Esophagus squamous epithelium (tissue), 5 donors: ENCODE results near the gene XRCC3. TPM values are rescaled to one million over a fixed set of nuclear protein-coding genes. Genes with fewer than 3 reads are reported as not detected.

Experiments used
- DNase-seq: peaks from one replicate; lab custom pipeline; 2025; lab: John Stamatoyannopoulos, UW
- H3K27ac ChIP-seq, 4 donors: fragments of 200-600 bp; sonication (generic); one replicate each; pipeline ENCODE4 v1.5.1; 2016 to 2019; ENCODE audit warnings: mild to moderate bottlenecking in 1 of 4
- H3K27me3 ChIP-seq, 4 donors: fragments of 200-600 bp; sonication (generic); 1 replicate in 3 of 4; 2 replicates in 1 of 4; pipeline versions ENCODE4 v1.5.1 to v1.6.0; 2017 to 2021; ENCODE audit warnings: antibody characterized with exemption in 1 of 4
- H3K36me3 ChIP-seq, 3 donors: fragments of 200-600 bp; sonication (generic); one replicate each; pipeline ENCODE4 v1.5.1; 2016 to 2019
- H3K4me1 ChIP-seq, 3 donors: fragments of 200-600 bp; sonication (generic); one replicate each; pipeline ENCODE4 v1.5.1; 2017 to 2019
- H3K4me3 ChIP-seq, 4 donors: fragments of 200-600 bp; sonication (generic); 1 replicate in 3 of 4; 2 replicates in 1 of 4; pipeline ENCODE4 v1.5.1; 2016 to 2019; ENCODE audit warnings: mild to moderate bottlenecking in 2 of 4, moderate library complexity in 1 of 4
- H3K9me3 ChIP-seq, 3 donors: fragments of 200-600 bp; sonication (generic); one replicate each; pipeline ENCODE4 v1.5.1; 2016 to 2019
- POLR2A ChIP-seq, 4 donors: fragments of 450-650 bp; IDR thresholded peaks; one replicate each; pipeline ENCODE4 v1.6.1; 2017; ENCODE audit warnings: antibody characterized with exemption in 4 of 4, mild to moderate bottlenecking in 4 of 4, moderate library complexity in 3 of 4
- WGBS, 2 donors: methylation state at CpG; one replicate each; pipeline ENCODE4 v1.1.5; 2018; 5-methylcytosine and 5-hydroxymethylcytosine counted together
- intact Hi-C: fragments of 100-400 bp; cut with DNase I; formaldehyde crosslinking; loops from one replicate; pipeline ENCODE4 v1.15.0; 2022
- total RNA-seq, 4 donors: library from RNA; depleted of rRNA; stranded (reverse); fragments of >200 nt; gene quantifications; one replicate each; pipeline ENCODE4 v1.1.0, GENCODE V29; 2016
- TF ChIP-seq, protein P1 (sequence below), 6 experiments: fragments of 450-650 bp in 4 of 6; fragments of 200-600 bp in 2 of 6; sonication (generic) in 2 of 6; IDR thresholded peaks; one replicate each; pipeline ENCODE4 v1.5.1; 2016 to 2019; ENCODE audit warnings: antibody characterized with exemption in 6 of 6, mild to moderate bottlenecking in 4 of 6, moderate library complexity in 4 of 6
- donor health status: DM: yes; HTN: yes; CAD: no.

XRCC3 gene
- 10 to 100 TPM; 10.9 to 17.8 (median 12.6) TPM for total RNA-seq

DNA sequence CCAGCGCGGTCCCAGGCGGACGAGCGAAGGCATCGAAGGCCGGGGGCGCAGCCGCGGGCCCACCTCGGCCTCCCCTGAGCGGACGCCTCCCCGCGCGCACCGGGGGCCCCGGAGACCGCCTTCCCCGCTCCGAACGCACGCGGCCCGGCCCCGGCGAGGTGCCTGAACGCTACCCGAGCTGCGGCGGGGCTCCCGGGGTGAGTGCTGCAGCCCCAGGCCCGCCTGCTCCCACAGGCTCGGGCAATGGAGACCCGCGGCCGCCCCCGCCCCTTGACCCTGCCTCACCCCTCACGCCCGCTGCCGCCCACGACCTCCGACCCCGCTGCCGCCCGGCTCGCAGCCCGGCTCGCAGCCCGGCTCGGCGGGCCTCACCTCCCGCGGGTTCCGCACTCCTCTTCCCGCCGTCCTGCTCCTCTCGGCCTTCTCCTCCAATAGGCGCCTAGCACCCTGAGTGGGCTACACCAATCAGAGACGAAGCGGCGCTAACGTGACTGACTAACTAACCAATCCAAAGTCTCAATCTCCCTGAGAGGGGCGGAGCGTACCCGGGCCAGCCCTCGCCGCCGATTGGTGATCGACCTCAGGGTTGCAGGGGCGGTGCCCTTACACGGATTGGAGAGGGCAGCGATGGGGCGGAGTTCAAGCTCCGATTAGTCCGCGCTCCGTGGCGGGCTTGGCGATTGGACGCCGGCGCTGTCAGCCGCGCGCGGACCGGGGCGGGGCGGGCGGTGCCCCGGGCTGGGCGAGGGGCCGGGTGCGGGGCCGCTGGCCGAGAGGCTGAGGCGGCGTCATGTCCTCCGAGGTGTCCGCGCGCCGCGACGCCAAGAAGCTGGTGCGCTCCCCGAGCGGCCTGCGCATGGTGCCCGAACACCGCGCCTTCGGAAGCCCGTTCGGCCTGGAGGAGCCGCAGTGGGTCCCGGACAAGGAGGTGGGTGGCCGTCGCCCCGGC is at the start of gene XRCC3, which contains the start of gene ZFYVE21:
XRCC3 (minus strand) TSS at position 400 of the 949 bp plus-strand sequence. CDS start 4,364 bp downstream, outside the sequence.
ZFYVE21 (plus strand) TSS at position 759 of the 949 bp plus-strand sequence; CDS start at position 791, 32 bp downstream.
- peaks cover 54 to 91% (median 76%) of the 10 kb centered on the region in 3 donors for H3K4me1 ChIP-seq
- no peaks in the 10 kb centered on the region for H3K9me3 ChIP-seq
- H3K36me3 ChIP-seq: peaks cover 0 to 19% (median 0%) of the 10 kb centered on the region in 3 donors
- peak within 1 kb of the TSS; percentile 64 to 100 (median 88) for H3K4me3 ChIP-seq
- DNase-seq: peak; percentile 99
- H3K27ac ChIP-seq: peak within 1 kb of the TSS; percentile 79 to 98 (median 96)
- no peaks in the 10 kb centered on the region for H3K27me3 ChIP-seq
- intact Hi-C loops: no loop called here
- TF ChIP-seq POLR2A (IDR thresholded peaks at IDR 0.05): peak in 3 of 4 donors; percentile 54 to 88 (median 79)
- TF ChIP-seq, protein P1, sequence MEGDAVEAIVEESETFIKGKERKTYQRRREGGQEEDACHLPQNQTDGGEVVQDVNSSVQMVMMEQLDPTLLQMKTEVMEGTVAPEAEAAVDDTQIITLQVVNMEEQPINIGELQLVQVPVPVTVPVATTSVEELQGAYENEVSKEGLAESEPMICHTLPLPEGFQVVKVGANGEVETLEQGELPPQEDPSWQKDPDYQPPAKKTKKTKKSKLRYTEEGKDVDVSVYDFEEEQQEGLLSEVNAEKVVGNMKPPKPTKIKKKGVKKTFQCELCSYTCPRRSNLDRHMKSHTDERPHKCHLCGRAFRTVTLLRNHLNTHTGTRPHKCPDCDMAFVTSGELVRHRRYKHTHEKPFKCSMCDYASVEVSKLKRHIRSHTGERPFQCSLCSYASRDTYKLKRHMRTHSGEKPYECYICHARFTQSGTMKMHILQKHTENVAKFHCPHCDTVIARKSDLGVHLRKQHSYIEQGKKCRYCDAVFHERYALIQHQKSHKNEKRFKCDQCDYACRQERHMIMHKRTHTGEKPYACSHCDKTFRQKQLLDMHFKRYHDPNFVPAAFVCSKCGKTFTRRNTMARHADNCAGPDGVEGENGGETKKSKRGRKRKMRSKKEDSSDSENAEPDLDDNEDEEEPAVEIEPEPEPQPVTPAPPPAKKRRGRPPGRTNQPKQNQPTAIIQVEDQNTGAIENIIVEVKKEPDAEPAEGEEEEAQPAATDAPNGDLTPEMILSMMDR (IDR thresholded peaks at IDR 0.05): peak in 1 of 6 experiments; percentile 14
- WGBS, 2 donors: no CpG with 5 or more reads among the region's 121 CpGs

DNA sequence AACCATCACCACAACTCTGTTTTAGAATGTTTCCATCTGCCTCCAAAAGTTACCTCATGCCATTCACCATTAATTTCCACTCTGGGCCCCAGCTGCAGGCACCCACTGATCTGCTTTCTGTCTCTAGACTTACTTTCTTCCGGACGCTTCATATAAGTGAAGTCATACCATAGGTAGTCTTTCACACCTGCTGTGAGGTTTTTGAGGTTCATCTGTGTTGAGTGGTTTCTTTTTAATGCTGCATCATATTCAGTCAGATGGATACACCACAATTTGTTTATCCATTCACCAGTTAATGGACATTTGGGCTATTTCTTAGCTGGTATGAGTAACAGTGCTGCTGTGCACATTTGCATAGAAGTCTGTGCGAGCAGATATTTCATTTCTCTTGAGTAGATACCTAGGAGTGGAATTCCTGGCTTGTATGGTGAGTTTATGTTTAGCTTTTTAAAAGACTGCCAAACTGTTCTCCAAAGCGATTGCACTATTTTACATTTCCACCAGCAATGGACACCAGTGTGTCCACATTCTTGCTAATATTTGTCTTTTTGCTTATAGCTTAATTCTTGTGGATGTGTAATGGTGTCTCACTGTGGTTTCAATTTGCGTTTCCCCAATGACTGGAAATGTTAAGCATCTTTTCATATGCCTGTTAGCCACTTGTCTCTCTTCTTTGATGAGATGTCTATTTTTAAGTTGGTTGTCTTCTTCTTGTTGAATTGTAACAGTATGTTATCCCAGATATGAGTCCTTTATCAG is 48.7 kb upstream of the XRCC3 start:
- no peak overlapping the region for H3K4me3 ChIP-seq
- peaks cover 0 to 38% (median 0%) of the 10 kb centered on the region in 3 donors for H3K36me3 ChIP-seq
- WGBS, 2 donors: 86 to 93% methylated on average over 5 of the region's 5 CpGs
- DNase-seq: no peak
- TF ChIP-seq POLR2A (IDR thresholded peaks at IDR 0.05): no peak
- TF ChIP-seq, protein P1 (IDR thresholded peaks at IDR 0.05): no peak
- no peaks in the 10 kb centered on the region for H3K4me1 ChIP-seq
- no peaks in the 10 kb centered on the region for H3K27me3 ChIP-seq
- intact Hi-C loops: no loop called here
- H3K27ac ChIP-seq: no peak overlapping the region
- no peaks in the 10 kb centered on the region for H3K9me3 ChIP-seq

DNA sequence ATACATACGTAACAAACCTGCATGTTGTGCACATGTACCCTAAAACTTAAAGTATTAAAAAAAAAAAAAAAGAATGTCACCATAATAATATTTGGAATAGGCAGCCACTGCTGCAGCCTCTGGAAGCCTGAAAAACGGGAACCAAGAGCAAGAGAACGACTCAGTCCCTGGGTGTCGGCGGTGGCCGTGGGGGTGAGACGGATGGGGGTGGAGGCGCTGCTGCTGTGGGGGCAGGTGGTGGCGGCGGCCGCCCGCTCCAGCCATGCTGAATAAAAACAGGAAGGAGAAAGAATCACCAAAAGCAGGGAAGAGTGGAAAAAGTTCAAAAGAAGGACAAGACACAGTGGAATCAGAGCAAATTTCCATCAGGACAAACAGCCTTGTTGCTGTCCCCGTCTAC is 47.3 kb upstream of the XRCC3 start:
- TF ChIP-seq, protein P1 (IDR thresholded peaks at IDR 0.05): no peak
- TF ChIP-seq POLR2A (IDR thresholded peaks at IDR 0.05): no peak
- H3K36me3 ChIP-seq: peaks cover 0 to 38% (median 0%) of the 10 kb centered on the region in 3 donors
- DNase-seq: no peak
- H3K9me3 ChIP-seq: no peaks in the 10 kb centered on the region
- no peaks in the 10 kb centered on the region for H3K27me3 ChIP-seq
- WGBS, 2 donors: 77 to 83% methylated on average over 13 of the region's 13 CpGs
- H3K4me1 ChIP-seq: no peaks in the 10 kb centered on the region
- no peak overlapping the region for H3K27ac ChIP-seq
- no peak overlapping the region for H3K4me3 ChIP-seq
- intact Hi-C loops: no loop called here

DNA sequence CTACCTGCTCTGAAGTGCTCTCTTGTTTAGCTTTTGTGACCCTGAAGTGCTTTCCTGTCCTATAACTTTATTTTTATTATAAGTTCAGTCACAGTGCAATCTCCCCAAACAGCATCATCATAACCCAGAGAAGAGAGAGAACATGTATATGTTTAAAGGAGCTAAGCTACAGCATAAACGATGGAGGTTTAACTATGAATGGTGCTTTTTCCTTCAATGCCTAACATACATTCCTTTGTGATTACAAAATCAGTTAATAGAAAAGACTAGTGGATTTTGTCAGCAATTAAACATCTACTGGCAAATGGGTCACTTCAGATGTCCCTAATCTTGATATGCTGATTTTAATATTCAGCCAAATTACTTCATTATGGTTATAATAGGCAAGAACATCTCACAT is 46.8 kb upstream of the XRCC3 start:
- Histone ChIP-seq H3K36me3 (peaks cover 0 to 43% (median 0%) of the 10 kb centered on the region in 3 donors), H3K27ac (no peak overlapping the region), H3K9me3 (no peaks in the 10 kb centered on the region), H3K27me3 (no peaks in the 10 kb centered on the region), H3K4me1 (no peaks in the 10 kb centered on the region), H3K4me3 (no peak overlapping the region)
- 16 to 38% methylated on average over 1 of the region's 1 CpG for WGBS, 2 donors
- DNase-seq: no peak
- TF ChIP-seq, protein P1 (IDR thresholded peaks at IDR 0.05): no peak
- no peak for TF ChIP-seq POLR2A (IDR thresholded peaks at IDR 0.05)
- intact Hi-C loops: no loop called here
